Sigmoid colon (tissue), 4 donors: ENCODE measurements around the gene IGLL1.

Experiments used
- CTCF ChIP-seq, 4 experiments: fragments of 450-650 bp in 3 of 4; fragments of 200-600 bp in 1 of 4; IDR thresholded peaks; one replicate each; pipeline ENCODE4 v1.5.1; 2016 to 2019; ENCODE audit warnings: antibody characterized with exemption in 4 of 4, mild to moderate bottlenecking in 3 of 4, moderate library complexity in 2 of 4
- EP300 ChIP-seq, 4 donors: sonication (generic); formaldehyde crosslinking; IDR thresholded peaks; one replicate each; pipeline ENCODE4 v1.6.1; 2017; ENCODE audit warnings: antibody characterized with exemption in 4 of 4
- POLR2A ChIP-seq, 2 donors: fragments of 450-650 bp; IDR thresholded peaks; one replicate each; pipeline ENCODE4 v1.6.1; 2016; ENCODE audit warnings: antibody characterized with exemption in 2 of 2, mild to moderate bottlenecking in 2 of 2, moderate library complexity in 2 of 2
- POLR2AphosphoS5 ChIP-seq, 4 donors: sonication (generic); formaldehyde crosslinking; IDR thresholded peaks; one replicate each; pipeline ENCODE4 v1.6.1; 2017; ENCODE audit warnings: antibody characterized with exemption in 4 of 4

- no peak for TF ChIP-seq POLR2A (IDR thresholded peaks at IDR 0.05)
- TF ChIP-seq POLR2AphosphoS5 (IDR thresholded peaks at IDR 0.05), result no peak
- TF ChIP-seq CTCF (IDR thresholded peaks at IDR 0.05), result no peak
- TF ChIP-seq EP300 (IDR thresholded peaks at IDR 0.05), result no peak
These were observed 32.1 kb downstream of the IGLL1 start for GRCh38 chr22:23547818-23548500.
